ENCODE measurements around the gene CA10. TPM values are rescaled to one million over a fixed set of nuclear protein-coding genes. Genes with fewer than 3 reads are reported as not detected.

CA10 gene
- total RNA-seq, 3 donors from 2014 or later: 0.46 to 1.2 (median 0.64) TPM

GRCh38 chr17:51651513-51652298 lies 506.8 kb downstream of the CA10 start:
- DNase-seq (no peak), ATAC-seq (no peak)
- Histone ChIP-seq H3K36me3 (ENCODE audit: low read depth) (no peaks in the 10 kb centered on the region), H3K9me3 (no peaks in the 10 kb centered on the region), H3K4me1 (ENCODE audit: low read depth) (no peaks in the 10 kb centered on the region), H3K4me3 (no peak overlapping the region)
- TF ChIP-seq CTCF (IDR thresholded peaks at IDR 0.05): no peak
- intact Hi-C loops (cut with DNase I, micrococcal nuclease): no loop called here

DNA sequence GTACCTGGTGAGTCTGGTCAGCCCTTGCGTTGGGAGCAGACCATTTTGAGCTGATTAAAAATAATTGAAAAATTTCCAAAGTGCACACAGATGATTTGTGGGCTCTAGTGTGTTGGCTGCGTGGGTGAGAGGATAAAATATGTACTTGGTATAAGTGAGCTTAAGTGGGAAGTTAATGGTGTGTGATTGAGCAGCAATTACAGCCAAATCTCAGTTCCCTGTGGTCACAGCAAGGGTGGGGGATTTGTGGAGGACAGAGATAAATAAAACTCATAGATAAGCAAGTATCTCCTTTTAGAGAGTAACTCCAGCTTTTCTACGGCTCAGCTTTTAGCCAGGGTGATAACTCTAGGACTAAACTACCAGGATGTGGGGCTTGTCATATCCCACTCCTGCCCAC lies 507.7 kb downstream of the CA10 start:
- H3K4me3 ChIP-seq: no peak overlapping the region
- TF ChIP-seq CTCF (IDR thresholded peaks at IDR 0.05): no peak
- no peak for DNase-seq
- no peak for ATAC-seq
- H3K36me3 ChIP-seq (ENCODE audit: low read depth): no peaks in the 10 kb centered on the region
- no peaks in the 10 kb centered on the region for H3K4me1 ChIP-seq (ENCODE audit: low read depth)
- H3K9me3 ChIP-seq: no peaks in the 10 kb centered on the region
- intact Hi-C loops (cut with DNase I, micrococcal nuclease): no loop called here

GRCh38 chr17:51650202-51650601 lies 508.3 kb downstream of the CA10 start:
- no peaks in the 10 kb centered on the region for H3K36me3 ChIP-seq (ENCODE audit: low read depth)
- intact Hi-C loops (cut with DNase I, micrococcal nuclease): no loop called here
- ATAC-seq (no peak), DNase-seq (no peak)
- H3K4me1 ChIP-seq (ENCODE audit: low read depth): no peaks in the 10 kb centered on the region
- TF ChIP-seq CTCF (IDR thresholded peaks at IDR 0.05): no peak
- H3K4me3 ChIP-seq: no peak overlapping the region
- H3K9me3 ChIP-seq: no peaks in the 10 kb centered on the region

- Histone ChIP-seq H3K36me3 (ENCODE audit: low read depth) (no peaks in the 10 kb centered on the region), H3K4me1 (ENCODE audit: low read depth) (no peaks in the 10 kb centered on the region), H3K4me3 (no peak overlapping the region), H3K9me3 (no peaks in the 10 kb centered on the region)
- intact Hi-C loops (cut with DNase I, micrococcal nuclease): no loop called here
- TF ChIP-seq CTCF (IDR thresholded peaks at IDR 0.05): no peak
- no peak for DNase-seq
- no peak for ATAC-seq
Measured at GRCh38 chr17:51647826-51648225, 510.7 kb downstream of the CA10 start.

DNA sequence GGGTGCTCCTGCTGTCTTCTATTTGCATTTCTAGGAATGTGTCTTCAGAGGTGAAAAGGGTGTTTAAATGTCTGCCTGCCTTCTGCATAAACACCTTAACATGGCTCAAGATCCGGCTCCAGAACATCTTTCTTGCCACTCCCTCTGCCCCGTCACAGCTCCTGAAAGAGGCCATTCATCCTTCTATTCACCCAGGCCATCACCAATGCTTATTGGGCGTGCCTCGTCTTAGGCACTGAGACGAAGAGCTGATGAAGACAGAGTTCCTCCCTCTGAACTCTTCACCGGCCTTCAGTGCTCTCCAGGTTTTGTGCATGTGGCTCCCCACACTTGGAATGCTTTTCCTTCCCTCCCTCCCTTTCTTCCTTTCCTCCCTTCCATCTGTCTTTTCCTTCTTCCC lies 511.4 kb downstream of the CA10 start:
- H3K36me3 ChIP-seq (ENCODE audit: low read depth): no peaks in the 10 kb centered on the region
- no peak for TF ChIP-seq CTCF (IDR thresholded peaks at IDR 0.05)
- ATAC-seq: no peak
- H3K4me1 ChIP-seq (ENCODE audit: low read depth): no peaks in the 10 kb centered on the region
- intact Hi-C loops (cut with DNase I, micrococcal nuclease): no loop called here
- H3K4me3 ChIP-seq: no peak overlapping the region
- no peak for DNase-seq
- H3K9me3 ChIP-seq: no peaks in the 10 kb centered on the region
